HG03097 (cell line): ENCODE data around the gene NXPH1.

ENCODE experiments used
- ATAC-seq: cut with Tn5 transposase; IDR thresholded peaks from one replicate; pipeline ENCODE4 v1.9.1; 2021; ENCODE audit not compliant: unreplicated experiment, low FRiP score

The NXPH1 gene

GRCh38 chr7:8433477-8434289, at the start of gene NXPH1:
Gene NXPH1 (plus strand): TSS chr7:8433609.
- ATAC-seq, result no peak

- ATAC-seq, result no peak
These were observed 48.5 kb upstream of the NXPH1 start for GRCh38 chr7:8384901-8385300.

GRCh38 chr7:8386926-8387550, 46.4 kb upstream of the NXPH1 start:
- peak; percentile 63 for ATAC-seq

GRCh38 chr7:8387551-8388256, 45.7 kb upstream of the NXPH1 start:
- ATAC-seq, result peak; percentile 24

- ATAC-seq, result no peak
These were observed 45.2 kb upstream of the NXPH1 start for GRCh38 chr7:8388257-8388625.

GRCh38 chr7:8389593-8390261, 43.7 kb upstream of the NXPH1 start:
- ATAC-seq, result no peak

GRCh38 chr7:8390262-8390626, 43.2 kb upstream of the NXPH1 start:
- no peak for ATAC-seq

- ATAC-seq, result peak; percentile 45
These were observed 41.9 kb upstream of the NXPH1 start for GRCh38 chr7:8391353-8392062.

- no peak for ATAC-seq
These were observed 37.1 kb upstream of the NXPH1 start for GRCh38 chr7:8396294-8396693.

GRCh38 chr7:8408871-8409270, 24.5 kb upstream of the NXPH1 start:
- no peak for ATAC-seq

- no peak for ATAC-seq
These were observed 22.3 kb upstream of the NXPH1 start for GRCh38 chr7:8411103-8411502.

- ATAC-seq, result no peak
These were observed 19.8 kb upstream of the NXPH1 start for GRCh38 chr7:8413600-8413999.

- peak; percentile 71 for ATAC-seq
These were observed 14.7 kb upstream of the NXPH1 start for GRCh38 chr7:8418629-8419245.

- no peak for ATAC-seq
These were observed 11.2 kb upstream of the NXPH1 start for GRCh38 chr7:8422177-8422576.

- ATAC-seq, result no peak
These were observed 10.4 kb upstream of the NXPH1 start for GRCh38 chr7:8423057-8423456.

GRCh38 chr7:8425223-8425622, 8.2 kb upstream of the NXPH1 start:
- no peak for ATAC-seq

GRCh38 chr7:8430643-8431042, 2.8 kb upstream of the NXPH1 start:
- no peak for ATAC-seq

GRCh38 chr7:8434290-8435002, 1.0 kb downstream of the NXPH1 start:
- ATAC-seq, result no peak

GRCh38 chr7:8435095-8435494, 1.7 kb downstream of the NXPH1 start:
- ATAC-seq, result no peak
